ENCODE data around the gene AGBL5. TPM values are rescaled to one million over a fixed set of nuclear protein-coding genes. Genes with fewer than 3 reads are reported as not detected.

AGBL5 gene
- total and polyA plus RNA-seq, 2 donors (not counting 1 experiment from before 2014, with no cell fraction given), result 10.0 to 17.5 TPM

GRCh38 chr2:27049422-27050280 lies 1.8 kb upstream of the AGBL5 start:
- Histone ChIP-seq H3K9ac (ENCODE audit: low read length) (peak overlapping the region; percentile 74), H3K27me3 (replicated peaks in 1 of 4; ENCODE audit: control extremely low read depth in 1 of 4, control insufficient read depth in 3 of 4, insufficient read depth in 4 of 4, low read length in 3 of 4) (no peaks in the 10 kb centered on the region), H3K4me1 (ENCODE audit: control insufficient read depth in 2 of 2, insufficient read depth in 2 of 2, low read length in 2 of 2) (peaks cover 4 to 15% of the 10 kb centered on the region in 2 donors), H4K20me1 (ENCODE audit: control insufficient read depth, insufficient read depth, low read length, poor library complexity, severe bottlenecking) (no peaks in the 10 kb centered on the region), H3K4me3 (ENCODE audit: control extremely low read depth in 1 of 5, extremely low read depth in 1 of 5, insufficient read depth in 1 of 5, low read depth in 2 of 5, low read length in 4 of 5) (peak overlapping the region; percentile 57 to 94 (median 81)), H3K9me3 (ENCODE audit: control extremely low read depth in 1 of 3, control insufficient read depth in 2 of 3, insufficient read depth in 1 of 3, low read length in 2 of 3) (no peaks in the 10 kb centered on the region), H3K79me2 (ENCODE audit: control insufficient read depth, insufficient read depth, low read length) (no peaks in the 10 kb centered on the region), H3K27ac (ENCODE audit: low read length in 2 of 2) (peak overlapping the region; percentile 18 to 55), H3K36me3 (replicated peaks in 1 of 2; ENCODE audit: control extremely low read depth in 1 of 2, control insufficient read depth in 1 of 2, extremely low read depth in 1 of 2, insufficient read depth in 2 of 2, low read length in 1 of 2) (peaks cover 0 to 7% of the 10 kb centered on the region in 2 experiments), H3K4me2 (replicated peaks; ENCODE audit: low read depth, low read length, poor library complexity, severe bottlenecking) (peak overlapping the region; percentile 94), H2AFZ (ENCODE audit: insufficient read depth, low read depth, low read length, poor library complexity, severe bottlenecking) (peak overlapping the region; percentile 91)
- Mint-ChIP-seq H3K9me3 (ENCODE audit: insufficient read depth) (no peaks in the 10 kb centered on the region), H3K27me3 (peaks cover 7% of the 10 kb centered on the region), H3K4me3 (peak overlapping the region; percentile 95), H3K4me1 (peaks cover 17% of the 10 kb centered on the region), H3K27ac (peak overlapping the region; percentile 100)
- ChIA-PET CTCF (interaction anchor here (0.6 to 3.7 kb wide), 14 partner anchors 9 to 204 kb away, joined by 3 to 27 read pairs (median 4); partner anchors contain the start of genes KHK, OST4 and TMEM214), POLR2A (interaction anchor here (1.3 to 4.2 kb wide), 7 partner anchors 7 to 32 kb away, joined by 3 to 48 read pairs (median 12); partner anchors contain the start of genes OST4 and TMEM214)
- ATAC-seq (ENCODE audit: low read depth), result peak; percentile 7
- intact Hi-C loops (cut with micrococcal nuclease), result loop anchor here (1.0 kb wide), 5 partner anchors 7 to 163 kb away; partner anchors contain the start of genes ATRAID, PREB, SLC5A6 and TMEM214
- WGBS (ENCODE audit: insufficient coverage), result 10% methylated on average over 48 of the region's 52 CpGs
- TF ChIP-seq, protein P1, sequence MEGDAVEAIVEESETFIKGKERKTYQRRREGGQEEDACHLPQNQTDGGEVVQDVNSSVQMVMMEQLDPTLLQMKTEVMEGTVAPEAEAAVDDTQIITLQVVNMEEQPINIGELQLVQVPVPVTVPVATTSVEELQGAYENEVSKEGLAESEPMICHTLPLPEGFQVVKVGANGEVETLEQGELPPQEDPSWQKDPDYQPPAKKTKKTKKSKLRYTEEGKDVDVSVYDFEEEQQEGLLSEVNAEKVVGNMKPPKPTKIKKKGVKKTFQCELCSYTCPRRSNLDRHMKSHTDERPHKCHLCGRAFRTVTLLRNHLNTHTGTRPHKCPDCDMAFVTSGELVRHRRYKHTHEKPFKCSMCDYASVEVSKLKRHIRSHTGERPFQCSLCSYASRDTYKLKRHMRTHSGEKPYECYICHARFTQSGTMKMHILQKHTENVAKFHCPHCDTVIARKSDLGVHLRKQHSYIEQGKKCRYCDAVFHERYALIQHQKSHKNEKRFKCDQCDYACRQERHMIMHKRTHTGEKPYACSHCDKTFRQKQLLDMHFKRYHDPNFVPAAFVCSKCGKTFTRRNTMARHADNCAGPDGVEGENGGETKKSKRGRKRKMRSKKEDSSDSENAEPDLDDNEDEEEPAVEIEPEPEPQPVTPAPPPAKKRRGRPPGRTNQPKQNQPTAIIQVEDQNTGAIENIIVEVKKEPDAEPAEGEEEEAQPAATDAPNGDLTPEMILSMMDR (IDR thresholded peaks at IDR 0.05), result no peak
- no peak for TF ChIP-seq EZH2 (IDR thresholded peaks at IDR 0.05; ENCODE audit: borderline replicate concordance, insufficient read depth, low read depth, low read length, poor library complexity, severe bottlenecking)
- DNase-seq, result peak; percentile 81
